Hypothalamus (tissue), 51 donors: Measurements from ENCODE around the gene CERKL.

ENCODE experiments used
- DNase-seq, 51 donors: peaks; one replicate each; lab custom pipeline; 2025; lab: John Stamatoyannopoulos, UW

Gene CERKL

GRCh38 chr2:181628590-181629585 is 28.0 kb downstream of the CERKL start:
- DNase-seq, result no peak

- DNase-seq, result no peak
Observed at GRCh38 chr2:181627545-181627944, 29.4 kb downstream of the CERKL start.

- DNase-seq, result no peak
Observed at GRCh38 chr2:181626671-181627070, 30.2 kb downstream of the CERKL start.

GRCh38 chr2:181623159-181623558 is 33.7 kb downstream of the CERKL start:
- no peak for DNase-seq

- no peak for DNase-seq
Observed at GRCh38 chr2:181621779-181622490, 35.0 kb downstream of the CERKL start.

GRCh38 chr2:181619516-181619915 is 37.4 kb downstream of the CERKL start:
- DNase-seq, result no peak

- DNase-seq, result no peak
Observed at GRCh38 chr2:181616715-181617114, 40.2 kb downstream of the CERKL start.

GRCh38 chr2:181614874-181615638 is 41.8 kb downstream of the CERKL start:
- DNase-seq, result no peak

- DNase-seq, result no peak
Observed at GRCh38 chr2:181613241-181613640, 43.7 kb downstream of the CERKL start.

- DNase-seq, result no peak
Observed at GRCh38 chr2:181607629-181608590, 49.0 kb downstream of the CERKL start.

GRCh38 chr2:181605889-181606837 is 50.7 kb downstream of the CERKL start:
- no peak for DNase-seq

- DNase-seq, result no peak
Observed at GRCh38 chr2:181602017-181602416, 54.9 kb downstream of the CERKL start.

- no peak for DNase-seq
Observed at GRCh38 chr2:181596556-181596955, 60.3 kb downstream of the CERKL start.

- DNase-seq, result no peak
Observed at GRCh38 chr2:181594322-181594721, 62.6 kb downstream of the CERKL start.

- DNase-seq, result no peak
Observed at GRCh38 chr2:181589779-181590178, 67.1 kb downstream of the CERKL start.

- no peak for DNase-seq
Observed at GRCh38 chr2:181588546-181588945, 68.4 kb downstream of the CERKL start.

GRCh38 chr2:181586569-181587081 is 70.3 kb downstream of the CERKL start:
- no peak for DNase-seq

GRCh38 chr2:181585732-181586131 is 71.2 kb downstream of the CERKL start:
- no peak for DNase-seq
